Keratinocyte (primary cell): ENCODE data around the gene LIN7A. TPM values are rescaled to one million over a fixed set of nuclear protein-coding genes. Genes with fewer than 3 reads are reported as not detected.

Source experiments
- DNase-seq: peaks from one replicate; pipeline ENCODE4 v3.0.0-alpha.2; 2011; ENCODE audit warnings: low read depth, missing footprints, low spot score
- FAIRE-seq: peaks from 2 replicates; lab custom pipeline; 2011; peaks lifted over from hg19 to GRCh38; lab: Jason Lieb, UNC
- H2AFZ ChIP-seq: 2 replicates; pipeline ENCODE4 v1.6.0; 2012; ENCODE audit warnings: low read length, control low read depth, inconsistent platforms; ENCODE audit not compliant: control insufficient read depth
- H3K27ac ChIP-seq: 2 replicates; pipeline ENCODE4 v1.5.1; 2011; ENCODE audit warnings: low read length; ENCODE audit not compliant: control insufficient read depth, insufficient read depth
- H3K27me3 ChIP-seq: 3 replicates; pipeline ENCODE4 v1.6.0; 2011; ENCODE audit warnings: low read length; ENCODE audit not compliant: control insufficient read depth, insufficient read depth; ENCODE audit errors: extremely low read depth
- H3K36me3 ChIP-seq, 2 experiments: 2 replicates in 1 of 2; 3 replicates in 1 of 2; pipeline ENCODE4 v1.5.1; 2011; ENCODE audit warnings: low read length in 2 of 2, mild to moderate bottlenecking in 1 of 2; ENCODE audit not compliant: control insufficient read depth in 2 of 2, insufficient read depth in 2 of 2; ENCODE audit errors: extremely low read depth in 1 of 2
- H3K4me1 ChIP-seq: 3 replicates; pipeline ENCODE4 v1.5.1; 2011; ENCODE audit warnings: low read length; ENCODE audit not compliant: control insufficient read depth, insufficient read depth; ENCODE audit errors: extremely low read depth
- H3K4me2 ChIP-seq: 3 replicates; pipeline ENCODE4 v1.6.0; 2011; ENCODE audit warnings: low read depth, low read length; ENCODE audit not compliant: control insufficient read depth, insufficient read depth; ENCODE audit errors: extremely low read depth
- H3K4me3 ChIP-seq, 3 experiments: fragments of 200-600 bp in 1 of 3; sonication (generic) in 1 of 3; 2 replicates in 2 of 3; 3 replicates in 1 of 3; pipeline ENCODE4 v1.5.1; 2011 to 2016; ENCODE audit warnings: low read length in 3 of 3, mild to moderate bottlenecking in 3 of 3, control low read depth in 2 of 3, inconsistent platforms in 1 of 3, low read depth in 1 of 3, mixed read lengths in 1 of 3, mixed run types in 1 of 3, moderate library complexity in 1 of 3; ENCODE audit not compliant: control insufficient read depth in 2 of 3, insufficient read depth in 2 of 3; ENCODE audit errors: extremely low read depth in 1 of 3
- H3K79me2 ChIP-seq: 2 replicates; pipeline ENCODE4 v1.6.0; 2012; ENCODE audit warnings: low read length; ENCODE audit not compliant: control insufficient read depth, insufficient read depth
- H3K9ac ChIP-seq: 3 replicates; pipeline ENCODE4 v1.6.0; 2011; ENCODE audit warnings: low read length; ENCODE audit not compliant: control insufficient read depth, insufficient read depth; ENCODE audit errors: extremely low read depth
- H3K9me1 ChIP-seq: 3 replicates; pipeline ENCODE4 v1.6.0; 2011; ENCODE audit warnings: low read length; ENCODE audit not compliant: control insufficient read depth, insufficient read depth; ENCODE audit errors: extremely low read depth
- H3K9me3 ChIP-seq: 2 replicates; pipeline ENCODE4 v1.5.1; 2012; ENCODE audit warnings: low read depth, low read length; ENCODE audit not compliant: control insufficient read depth
- H4K20me1 ChIP-seq: 3 replicates; pipeline ENCODE4 v1.6.0; 2011; ENCODE audit warnings: low read length; ENCODE audit not compliant: control insufficient read depth, insufficient read depth; ENCODE audit errors: extremely low read depth
- CTCF ChIP-seq, 3 experiments: IDR thresholded peaks in 1 of 3; conservative IDR thresholded peaks in 1 of 3; optimal IDR thresholded peaks in 1 of 3; 2 replicates in 2 of 3; 3 replicates in 1 of 3; pipeline versions ENCODE3 to v1.5.1; 2011; ENCODE audit warnings: low read length in 3 of 3, mild to moderate bottlenecking in 3 of 3, moderate library complexity in 2 of 3, control low read depth in 1 of 3, inconsistent platforms in 1 of 3; ENCODE audit not compliant: insufficient read depth in 2 of 3; ENCODE audit errors: extremely low read depth in 1 of 3
- EZH2 ChIP-seq: IDR thresholded peaks from one replicate; pipeline ENCODE4 v1.6.1; 2012; ENCODE audit warnings: inconsistent platforms, mild to moderate bottlenecking, low read length, moderate library complexity
- dilution Hi-C: fragments of 300-500 bp; cut with MboI; formaldehyde crosslinking; loops from one replicate; pipeline ENCODE4 v1.7.0; 2020; ENCODE audit warnings: low sequenced_read_pairs; ENCODE audit not compliant: extremely low pct_ligation_motif_present
- polyA plus RNA-seq, 5 experiments: library from polyadenylated mRNA; depleted of rRNA in 3 of 5; stranded (reverse) in 3 of 5; stranded (forward) in 1 of 5; unstranded in 1 of 5; fragments of >200 nt; gene quantifications; 1 replicate in 1 of 5; 2 replicates in 3 of 5; 3 replicates in 1 of 5; pipeline versions ENCODE4 v1.2.1 to v1.2.3, GENCODE V29; 2011 to 2012; ENCODE audit warnings: missing spikeins in 2 of 5, low read depth in 1 of 5, low replicate concordance in 1 of 5

The LIN7A gene
- polyA plus RNA-seq, 1 donor (not counting 4 experiments of a cell fraction or from before 2014, with no cell fraction given) = not detected

GRCh38 chr12:80892597-80893445 lies 44.9 kb downstream of the LIN7A start:
- DNase-seq (no peak), FAIRE-seq (no peak)
- no peaks in the 10 kb centered on the region for H3K79me2 ChIP-seq
- H2AFZ ChIP-seq = no peak overlapping the region
- no peak overlapping the region for H3K4me2 ChIP-seq
- H3K9me1 ChIP-seq = no peaks in the 10 kb centered on the region
- no peaks in the 10 kb centered on the region for H3K4me1 ChIP-seq
- no peak overlapping the region for H3K9ac ChIP-seq
- no peaks in the 10 kb centered on the region for H3K27me3 ChIP-seq
- H3K4me3 ChIP-seq = no peak overlapping the region
- H3K9me3 ChIP-seq = no peaks in the 10 kb centered on the region
- TF ChIP-seq CTCF (optimal IDR thresholded peaks at IDR 0.05 in 1 of 3, IDR thresholded peaks at IDR 0.05 in 1 of 3, conservative IDR thresholded peaks at IDR 0.05 in 1 of 3; ENCODE audit: extremely low read depth in 1 of 3, insufficient read depth in 2 of 3, low read length in 3 of 3) = no peak
- TF ChIP-seq EZH2 = no peak
- dilution Hi-C loops = no loop called here
- no peaks in the 10 kb centered on the region for H3K36me3 ChIP-seq
- H4K20me1 ChIP-seq = no peaks in the 10 kb centered on the region
- H3K27ac ChIP-seq = no peak overlapping the region

GRCh38 chr12:80884651-80885050 lies 53.1 kb downstream of the LIN7A start:
- Histone ChIP-seq H3K36me3 (no peaks in the 10 kb centered on the region), H3K9me1 (no peaks in the 10 kb centered on the region), H3K9ac (no peak overlapping the region), H3K27me3 (no peaks in the 10 kb centered on the region), H3K4me2 (no peak overlapping the region), H4K20me1 (no peaks in the 10 kb centered on the region), H3K4me3 (no peak overlapping the region), H2AFZ (no peak overlapping the region), H3K27ac (no peak overlapping the region), H3K9me3 (no peaks in the 10 kb centered on the region), H3K4me1 (no peaks in the 10 kb centered on the region), H3K79me2 (no peaks in the 10 kb centered on the region)
- no peak for DNase-seq
- no peak for FAIRE-seq
- TF ChIP-seq EZH2 (no peak), CTCF (optimal IDR thresholded peaks at IDR 0.05 in 1 of 3, IDR thresholded peaks at IDR 0.05 in 1 of 3, conservative IDR thresholded peaks at IDR 0.05 in 1 of 3; ENCODE audit: extremely low read depth in 1 of 3, insufficient read depth in 2 of 3, low read length in 3 of 3) (no peak)
- dilution Hi-C loops = no loop called here
